ENCODE results near the gene WDR88.
"Not testable (repeated sequence)": the region's sequence is repeated elsewhere in the genome, so short reads cannot be mapped to it uniquely, and the experiment has no call there.

DNA sequence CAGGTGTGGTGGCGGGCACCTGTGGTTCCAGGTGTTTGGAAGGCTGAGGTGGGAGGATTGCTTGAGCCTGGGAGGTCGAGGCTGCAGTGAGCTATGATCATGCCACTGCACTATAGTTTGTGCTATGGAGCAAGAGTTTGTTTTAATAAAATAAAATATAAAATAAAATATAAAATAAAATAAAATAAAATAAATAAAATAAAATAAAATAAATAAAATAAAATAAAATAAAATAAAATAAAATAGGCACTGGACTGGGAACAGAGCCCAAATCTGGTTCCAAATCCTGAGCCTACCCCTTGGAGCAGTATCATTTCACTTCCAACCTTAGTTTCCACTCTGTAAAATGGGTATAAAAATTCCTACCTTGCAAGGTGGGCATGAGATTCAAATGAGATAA is 90.3 kb downstream of the WDR88 start:
- TF ChIP-seq, protein P1, sequence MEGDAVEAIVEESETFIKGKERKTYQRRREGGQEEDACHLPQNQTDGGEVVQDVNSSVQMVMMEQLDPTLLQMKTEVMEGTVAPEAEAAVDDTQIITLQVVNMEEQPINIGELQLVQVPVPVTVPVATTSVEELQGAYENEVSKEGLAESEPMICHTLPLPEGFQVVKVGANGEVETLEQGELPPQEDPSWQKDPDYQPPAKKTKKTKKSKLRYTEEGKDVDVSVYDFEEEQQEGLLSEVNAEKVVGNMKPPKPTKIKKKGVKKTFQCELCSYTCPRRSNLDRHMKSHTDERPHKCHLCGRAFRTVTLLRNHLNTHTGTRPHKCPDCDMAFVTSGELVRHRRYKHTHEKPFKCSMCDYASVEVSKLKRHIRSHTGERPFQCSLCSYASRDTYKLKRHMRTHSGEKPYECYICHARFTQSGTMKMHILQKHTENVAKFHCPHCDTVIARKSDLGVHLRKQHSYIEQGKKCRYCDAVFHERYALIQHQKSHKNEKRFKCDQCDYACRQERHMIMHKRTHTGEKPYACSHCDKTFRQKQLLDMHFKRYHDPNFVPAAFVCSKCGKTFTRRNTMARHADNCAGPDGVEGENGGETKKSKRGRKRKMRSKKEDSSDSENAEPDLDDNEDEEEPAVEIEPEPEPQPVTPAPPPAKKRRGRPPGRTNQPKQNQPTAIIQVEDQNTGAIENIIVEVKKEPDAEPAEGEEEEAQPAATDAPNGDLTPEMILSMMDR (IDR thresholded peaks at IDR 0.05; ENCODE audit: low read depth, low read length, poor library complexity, severe bottlenecking): not testable (repeated sequence)
- not testable (repeated sequence) for TF ChIP-seq EZH2phosphoT487 (IDR thresholded peaks at IDR 0.05; ENCODE audit: borderline replicate concordance, low read length)

Measured in DOHH2 (cell line).